ENCODE results near the gene FCAR. TPM values are rescaled to one million over a fixed set of nuclear protein-coding genes. Genes with fewer than 3 reads are reported as not detected.
A peak's percentile ranks its signal among the peaks of the same experiment; 100 is the strongest.
"Not testable (repeated sequence)": the region's sequence is repeated elsewhere in the genome, so short reads cannot be mapped to it uniquely, and the experiment has no call there.

FCAR gene
- total RNA-seq, 1 donor from 2014 or later = not detected

- Mint-ChIP-seq H3K4me1 (ENCODE audit: unreplicated experiment) (no peaks in the 10 kb centered on the region), H3K9me3 (ENCODE audit: unreplicated experiment) (peaks cover 12% of the 10 kb centered on the region), H3K4me3 (ENCODE audit: unreplicated experiment) (no peak overlapping the region), H3K27me3 (ENCODE audit: unreplicated experiment) (no peaks in the 10 kb centered on the region), H3K36me3 (ENCODE audit: unreplicated experiment) (no peaks in the 10 kb centered on the region), H3K27ac (ENCODE audit: unreplicated experiment) (no peak overlapping the region)
- TF ChIP-seq, protein P1, sequence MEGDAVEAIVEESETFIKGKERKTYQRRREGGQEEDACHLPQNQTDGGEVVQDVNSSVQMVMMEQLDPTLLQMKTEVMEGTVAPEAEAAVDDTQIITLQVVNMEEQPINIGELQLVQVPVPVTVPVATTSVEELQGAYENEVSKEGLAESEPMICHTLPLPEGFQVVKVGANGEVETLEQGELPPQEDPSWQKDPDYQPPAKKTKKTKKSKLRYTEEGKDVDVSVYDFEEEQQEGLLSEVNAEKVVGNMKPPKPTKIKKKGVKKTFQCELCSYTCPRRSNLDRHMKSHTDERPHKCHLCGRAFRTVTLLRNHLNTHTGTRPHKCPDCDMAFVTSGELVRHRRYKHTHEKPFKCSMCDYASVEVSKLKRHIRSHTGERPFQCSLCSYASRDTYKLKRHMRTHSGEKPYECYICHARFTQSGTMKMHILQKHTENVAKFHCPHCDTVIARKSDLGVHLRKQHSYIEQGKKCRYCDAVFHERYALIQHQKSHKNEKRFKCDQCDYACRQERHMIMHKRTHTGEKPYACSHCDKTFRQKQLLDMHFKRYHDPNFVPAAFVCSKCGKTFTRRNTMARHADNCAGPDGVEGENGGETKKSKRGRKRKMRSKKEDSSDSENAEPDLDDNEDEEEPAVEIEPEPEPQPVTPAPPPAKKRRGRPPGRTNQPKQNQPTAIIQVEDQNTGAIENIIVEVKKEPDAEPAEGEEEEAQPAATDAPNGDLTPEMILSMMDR (IDR thresholded peaks at IDR 0.05) = no peak
- DNase-seq (ENCODE audit: extremely low spot score, unreplicated experiment) = no peak
Measured at GRCh38 chr19:54906819-54907218, 32.8 kb downstream of the FCAR start.

- H3K4me3 Mint-ChIP-seq (ENCODE audit: unreplicated experiment); DNase-seq (ENCODE audit: extremely low spot score, unreplicated experiment); H3K27me3 Mint-ChIP-seq (ENCODE audit: unreplicated experiment); H3K4me1 Mint-ChIP-seq (ENCODE audit: unreplicated experiment); H3K36me3 Mint-ChIP-seq (ENCODE audit: unreplicated experiment); H3K27ac Mint-ChIP-seq (ENCODE audit: unreplicated experiment): not testable (repeated sequence)
- peaks cover 12% of the 10 kb centered on the region for H3K9me3 Mint-ChIP-seq (ENCODE audit: unreplicated experiment)
Measured at GRCh38 chr19:54907899-54908298, 33.9 kb downstream of the FCAR start.

DNA sequence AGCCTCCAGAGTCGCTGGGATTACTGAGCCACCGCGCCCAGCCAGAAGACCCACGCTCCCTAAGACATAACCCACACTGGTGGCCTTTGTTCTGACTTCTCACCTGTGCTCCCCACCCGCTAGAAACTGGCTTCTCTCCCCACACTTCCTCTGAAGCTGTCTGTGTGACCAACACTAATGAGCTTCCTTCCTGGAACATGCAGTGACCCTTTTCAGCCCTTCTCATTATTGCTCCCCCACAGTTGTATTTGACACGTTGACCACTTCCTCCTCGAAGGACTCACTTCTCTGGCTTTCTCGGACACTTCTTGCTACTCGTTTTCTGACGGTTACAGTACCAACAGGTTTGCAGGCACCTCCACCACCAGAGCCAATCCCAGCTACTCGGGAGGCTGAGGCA, 42.8 kb downstream of the FCAR start:
- H3K36me3 Mint-ChIP-seq (ENCODE audit: unreplicated experiment) = no peaks in the 10 kb centered on the region
- no peaks in the 10 kb centered on the region for H3K27me3 Mint-ChIP-seq (ENCODE audit: unreplicated experiment)
- no peak overlapping the region for H3K27ac Mint-ChIP-seq (ENCODE audit: unreplicated experiment)
- no peak overlapping the region for H3K4me3 Mint-ChIP-seq (ENCODE audit: unreplicated experiment)
- H3K4me1 Mint-ChIP-seq (ENCODE audit: unreplicated experiment) = no peaks in the 10 kb centered on the region
- TF ChIP-seq, protein P1 (IDR thresholded peaks at IDR 0.05) = no peak
- DNase-seq (ENCODE audit: extremely low spot score, unreplicated experiment) = no peak
- H3K9me3 Mint-ChIP-seq (ENCODE audit: unreplicated experiment) = peaks cover 20% of the 10 kb centered on the region

DNA sequence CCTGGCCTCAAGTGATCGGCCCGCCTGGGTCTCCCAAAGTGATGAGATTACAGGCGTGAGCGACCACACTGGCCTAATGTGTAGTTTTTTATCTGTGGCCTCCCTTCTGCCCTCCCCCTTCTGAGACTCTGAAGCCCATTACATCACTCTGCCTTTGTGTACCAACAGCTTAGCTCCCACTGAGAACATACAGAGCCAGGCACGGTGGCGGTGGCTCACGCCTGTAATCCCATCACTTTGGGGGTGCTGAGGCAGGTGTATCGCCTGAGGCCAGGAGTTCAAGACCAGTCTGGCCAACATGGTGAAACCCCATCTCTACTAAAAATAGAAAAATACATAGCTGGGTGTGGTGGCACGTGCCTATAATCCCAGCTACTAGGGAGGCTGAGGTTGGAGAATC, 44.5 kb downstream of the FCAR start:
- DNase-seq (ENCODE audit: extremely low spot score, unreplicated experiment) = no peak
- Mint-ChIP-seq H3K4me3 (ENCODE audit: unreplicated experiment) (no peak overlapping the region), H3K27ac (ENCODE audit: unreplicated experiment) (no peak overlapping the region), H3K27me3 (ENCODE audit: unreplicated experiment) (no peaks in the 10 kb centered on the region), H3K36me3 (ENCODE audit: unreplicated experiment) (no peaks in the 10 kb centered on the region), H3K4me1 (ENCODE audit: unreplicated experiment) (no peaks in the 10 kb centered on the region), H3K9me3 (ENCODE audit: unreplicated experiment) (peaks cover 22% of the 10 kb centered on the region)
- TF ChIP-seq, protein P1 (IDR thresholded peaks at IDR 0.05) = no peak

DNA sequence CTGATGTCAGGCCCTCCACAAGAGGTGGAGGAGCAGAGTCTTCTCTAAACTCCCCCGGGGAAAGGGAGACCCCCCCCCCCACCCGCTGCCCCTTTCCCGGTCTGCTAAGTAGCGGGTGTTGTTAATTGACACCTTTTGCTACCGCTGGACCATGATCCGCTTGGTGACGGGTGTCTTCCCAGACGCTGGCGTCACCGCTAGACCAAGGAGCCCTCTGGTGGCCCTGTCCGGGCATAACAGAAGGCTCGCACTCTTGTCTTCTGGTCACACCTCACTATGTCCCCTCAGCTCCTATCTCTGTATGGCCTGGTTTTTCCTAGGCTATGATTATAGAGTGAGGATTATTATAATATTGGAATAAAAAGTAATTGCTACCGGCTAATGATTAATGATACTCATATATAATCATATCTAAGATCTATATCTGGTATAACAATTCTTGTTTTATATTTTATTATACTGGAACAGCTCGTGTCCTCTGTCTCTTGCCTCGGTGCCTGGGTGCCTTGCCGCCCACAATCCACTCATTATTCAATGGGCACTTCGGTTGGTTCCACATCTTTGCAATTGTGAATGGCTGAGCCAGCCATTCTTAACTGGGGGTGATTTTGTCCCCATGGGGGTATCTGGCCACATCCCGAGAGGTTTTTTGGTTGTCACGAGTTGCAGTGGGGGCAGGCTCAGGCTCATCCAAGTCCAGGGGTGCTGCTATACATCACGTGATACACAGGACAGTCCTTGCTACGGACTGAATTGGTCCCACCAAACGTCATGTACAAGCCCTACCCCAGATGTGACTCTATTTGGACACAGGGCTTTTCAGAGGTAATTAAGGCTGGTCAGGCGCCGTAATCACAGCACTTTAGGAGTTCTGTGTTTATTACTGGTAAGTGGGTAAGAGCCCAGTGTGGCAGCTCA, 45.9 kb downstream of the FCAR start:
- not testable (repeated sequence) for H3K4me3 Mint-ChIP-seq (ENCODE audit: unreplicated experiment); H3K27me3 Mint-ChIP-seq (ENCODE audit: unreplicated experiment); DNase-seq (ENCODE audit: extremely low spot score, unreplicated experiment); H3K27ac Mint-ChIP-seq (ENCODE audit: unreplicated experiment); H3K4me1 Mint-ChIP-seq (ENCODE audit: unreplicated experiment); H3K36me3 Mint-ChIP-seq (ENCODE audit: unreplicated experiment)
- TF ChIP-seq, protein P1 (IDR thresholded peaks at IDR 0.05) = peak; percentile 22
- peaks cover 24% of the 10 kb centered on the region for H3K9me3 Mint-ChIP-seq (ENCODE audit: unreplicated experiment)
